HG03139 (cell line): ENCODE data around the gene UBR1.
A peak's percentile ranks its signal among the peaks of the same experiment; 100 is the strongest.
"Not testable (repeated sequence)": the region's sequence is repeated elsewhere in the genome, so short reads cannot be mapped to it uniquely, and the experiment has no call there.

Experiments
- ATAC-seq: cut with Tn5 transposase; IDR thresholded peaks from one replicate; pipeline ENCODE4 v1.9.1; 2021; ENCODE audit not compliant: unreplicated experiment

Gene UBR1

GRCh38 chr15:43105778-43106485 lies at the start of gene UBR1:
UBR1 (minus strand) TSS chr15:43106038; CDS start chr15:43106022, 16 bp downstream.
- ATAC-seq = peak; percentile 82

GRCh38 chr15:43153269-43153668 lies 47.4 kb upstream of the UBR1 start:
- ATAC-seq = no peak

GRCh38 chr15:43151688-43152087 lies 45.9 kb upstream of the UBR1 start:
- no peak for ATAC-seq

GRCh38 chr15:43150191-43150929 lies 44.5 kb upstream of the UBR1 start:
- ATAC-seq = no peak

- no peak for ATAC-seq
Measured at GRCh38 chr15:43146184-43146583, 40.3 kb upstream of the UBR1 start.

- no peak for ATAC-seq
Measured at GRCh38 chr15:43144512-43144911, 38.7 kb upstream of the UBR1 start.

DNA sequence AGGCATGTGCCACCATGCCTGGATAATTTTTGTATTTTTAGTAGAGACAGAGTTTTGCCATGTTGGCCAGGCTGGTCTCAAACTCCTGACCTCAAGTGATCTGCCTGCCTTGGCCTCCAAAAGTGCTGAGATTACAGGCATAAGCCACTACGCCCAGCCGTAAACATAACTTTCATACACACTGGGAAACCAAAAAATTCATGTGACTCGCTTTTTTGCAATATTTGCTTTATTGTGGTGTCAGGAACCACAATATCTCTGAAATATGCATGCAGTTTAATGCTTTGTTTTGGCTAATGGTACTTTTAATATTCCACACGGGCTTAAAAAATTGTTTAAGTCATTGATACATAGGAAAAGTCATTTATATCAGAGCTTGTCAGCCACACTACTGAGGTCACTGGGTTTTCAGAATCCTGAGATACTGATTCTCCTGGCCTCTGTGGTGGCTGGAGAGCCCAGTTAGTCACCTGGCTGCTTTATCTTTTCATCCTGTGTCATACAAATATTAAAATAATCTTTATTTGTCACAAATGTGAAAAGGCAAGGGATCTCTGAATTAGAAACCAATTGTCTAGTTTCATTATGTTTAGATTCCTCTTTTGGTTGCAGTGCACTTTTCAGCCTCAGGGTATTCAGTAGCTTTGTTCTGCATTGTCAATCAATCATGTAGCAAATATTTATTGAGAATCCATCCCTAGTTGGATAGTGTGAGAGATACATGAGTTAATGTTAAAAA lies 37.5 kb upstream of the UBR1 start:
- ATAC-seq = no peak

GRCh38 chr15:43135351-43135750 lies 29.5 kb upstream of the UBR1 start:
- no peak for ATAC-seq

GRCh38 chr15:43134157-43134635 lies 28.4 kb upstream of the UBR1 start:
- ATAC-seq = no peak

- ATAC-seq = peak; percentile 82
Measured at GRCh38 chr15:43133430-43134156, 27.8 kb upstream of the UBR1 start, which contains the start of gene TMEM62. TMEM62 (plus strand) TSS chr15:43133586; CDS start chr15:43133803, 217 bp downstream.

DNA sequence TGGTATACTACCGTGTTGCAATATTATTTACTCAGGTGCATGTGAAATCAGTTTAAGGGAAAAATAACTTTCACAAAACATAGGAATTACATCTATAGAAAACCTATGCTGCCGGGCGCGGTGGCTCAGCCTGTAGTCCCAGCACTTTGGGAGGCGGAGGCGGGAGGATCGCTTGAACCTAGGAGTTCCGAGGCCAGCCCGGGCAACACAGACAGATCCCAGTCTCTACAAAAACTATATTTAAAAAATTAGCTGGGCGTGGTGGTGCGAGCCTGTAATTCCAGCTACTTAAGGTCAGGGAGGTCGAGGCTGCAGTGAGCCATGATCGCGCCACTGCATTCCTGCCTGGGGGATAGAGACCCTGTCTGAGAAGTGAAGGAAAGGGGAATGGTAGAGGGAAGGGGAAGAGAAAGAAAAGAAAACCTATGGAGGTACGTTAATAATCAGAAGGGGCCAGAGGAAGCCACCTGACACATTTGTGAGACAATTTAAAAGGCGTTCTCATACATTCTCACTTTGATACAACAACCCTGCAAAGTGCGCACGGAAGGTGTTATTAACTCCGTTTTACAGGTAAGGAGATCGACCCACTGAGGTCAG lies 27.1 kb upstream of the UBR1 start:
- no peak for ATAC-seq

- ATAC-seq = no peak
Measured at GRCh38 chr15:43128980-43129335, 23.1 kb upstream of the UBR1 start.

- ATAC-seq = not testable (repeated sequence)
Measured at GRCh38 chr15:43128174-43128979, 22.5 kb upstream of the UBR1 start.

DNA sequence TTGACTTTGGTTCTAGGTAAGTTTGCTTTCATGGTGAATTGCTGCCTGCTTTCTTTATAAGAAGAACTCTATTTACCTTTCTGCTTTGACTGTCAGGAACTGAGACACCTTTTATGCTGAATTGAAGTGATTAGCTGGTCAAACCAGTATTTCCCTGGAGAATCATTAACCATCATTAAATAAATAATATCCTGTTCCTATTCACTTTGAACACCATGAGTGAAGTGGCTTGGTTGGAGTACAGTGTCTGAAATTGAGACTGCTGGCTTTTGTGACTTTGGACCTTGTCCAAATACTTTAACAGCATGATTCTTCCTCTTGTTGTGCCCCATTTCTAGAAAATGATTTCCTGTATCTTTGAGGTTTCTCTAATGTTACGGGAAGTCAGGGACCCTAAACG lies 21.9 kb upstream of the UBR1 start:
- no peak for ATAC-seq

- no peak for ATAC-seq
Measured at GRCh38 chr15:43126356-43126755, 20.5 kb upstream of the UBR1 start.

DNA sequence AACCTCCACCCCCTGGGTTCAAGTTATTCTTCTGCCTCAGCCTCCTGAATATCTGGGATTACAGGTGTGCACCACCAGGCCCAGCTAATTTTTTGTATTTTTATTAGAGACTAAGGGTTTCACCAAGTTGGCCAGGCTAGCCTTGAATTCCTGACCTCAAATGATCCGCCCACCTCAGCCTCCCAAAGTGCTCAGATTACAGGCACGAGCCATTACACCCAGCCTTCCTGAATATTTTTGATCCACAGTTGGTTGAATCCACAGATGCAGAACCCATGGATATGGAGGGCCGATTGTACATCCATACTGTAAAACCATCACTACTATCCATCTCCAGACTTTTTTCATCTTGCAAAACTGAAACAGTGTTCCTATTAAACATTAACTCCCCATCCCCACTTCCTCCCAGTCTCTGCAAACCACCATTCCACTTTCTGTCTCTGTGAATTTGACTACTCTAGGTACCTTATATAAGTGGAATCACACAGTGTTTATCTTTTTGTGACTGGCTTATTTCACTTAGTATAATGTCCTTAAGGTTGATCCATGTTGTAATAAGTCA lies 19.3 kb upstream of the UBR1 start:
- no peak for ATAC-seq

DNA sequence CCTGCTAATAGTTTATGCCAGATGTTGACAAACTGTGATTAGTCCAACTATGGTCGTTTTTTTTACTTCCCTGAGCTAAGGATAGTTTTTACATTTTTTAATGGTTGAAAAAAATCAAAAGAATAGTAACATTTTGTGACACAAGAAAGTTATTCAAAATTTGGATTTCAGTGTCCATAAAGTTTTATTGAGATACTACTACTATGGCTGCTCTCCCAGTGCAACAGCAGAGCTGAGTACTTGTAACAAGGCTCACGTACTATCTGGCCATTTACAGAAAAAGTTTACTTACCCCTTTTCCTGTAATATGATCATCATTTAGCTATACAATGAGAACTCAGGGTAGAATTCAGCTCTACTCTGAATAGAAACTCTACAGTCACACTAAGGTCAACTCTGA lies 16.0 kb upstream of the UBR1 start:
- ATAC-seq = no peak

GRCh38 chr15:43118829-43119228 lies 13.0 kb upstream of the UBR1 start:
- ATAC-seq = peak; percentile 58

DNA sequence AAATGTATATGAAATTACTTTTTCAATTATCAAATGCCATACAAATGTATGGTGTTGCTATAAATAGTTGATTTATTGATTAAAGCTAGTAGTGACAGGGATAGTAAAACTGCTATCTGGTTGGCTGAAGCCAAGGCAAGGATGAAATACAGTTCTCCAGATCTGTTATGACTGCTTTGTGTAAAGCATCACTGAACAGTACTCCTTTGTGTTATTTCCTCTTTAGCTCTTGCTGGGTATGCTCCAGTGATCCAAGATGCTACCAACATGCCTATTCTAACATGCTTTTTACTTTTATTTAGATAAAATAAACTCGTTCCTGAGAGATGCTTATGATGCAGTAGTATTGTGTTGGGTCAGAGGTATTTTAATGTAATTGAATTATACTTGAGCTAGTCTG lies 12.4 kb upstream of the UBR1 start:
- no peak for ATAC-seq
